ENCODE measurements around the gene CBR1.
"Not testable (repeated sequence)": the region's sequence is repeated elsewhere in the genome, so short reads cannot be mapped to it uniquely, and the experiment has no call there.

The CBR1 gene

DNA sequence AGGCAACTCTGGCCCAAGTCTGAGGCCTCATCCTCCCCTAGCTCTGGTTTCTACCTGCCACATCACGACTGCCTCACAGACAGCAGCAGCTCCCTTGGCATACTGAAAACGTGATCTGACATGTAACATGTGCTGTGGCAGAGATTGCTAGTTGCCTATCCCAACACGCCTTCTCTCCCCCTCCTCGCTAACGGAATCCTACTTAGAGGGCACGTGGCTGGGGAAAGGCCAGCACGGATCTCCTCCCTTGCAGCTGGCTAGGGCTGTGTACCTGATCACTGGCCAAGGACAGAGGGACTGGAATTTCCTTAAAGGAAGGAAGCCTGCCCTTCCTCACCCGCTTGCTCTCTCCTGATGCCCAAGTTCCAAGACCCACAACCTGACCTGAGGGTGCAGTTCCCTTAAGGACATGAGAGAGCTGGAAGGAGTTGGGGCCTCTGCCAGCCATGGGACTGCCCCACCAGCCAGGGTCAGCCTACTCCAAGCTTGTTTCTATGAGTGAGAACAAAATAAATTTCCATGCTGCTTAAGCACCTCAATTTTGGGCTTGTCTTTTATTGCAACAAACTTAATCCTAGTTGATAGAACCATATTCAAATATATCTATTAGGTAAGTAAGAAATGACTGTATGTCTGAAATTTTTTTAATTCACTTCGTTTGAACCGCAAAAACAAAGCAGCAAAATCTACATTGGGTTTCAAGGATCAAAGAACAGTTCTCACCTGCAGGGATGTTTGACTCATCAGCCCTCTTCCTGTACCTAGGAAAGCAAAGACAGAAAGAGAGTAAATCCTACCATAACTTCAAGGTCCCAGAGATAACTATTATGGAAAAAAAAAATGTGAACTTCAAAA, 16.7 kb upstream of the CBR1 start:
- DNase-seq, result no peak

DNA sequence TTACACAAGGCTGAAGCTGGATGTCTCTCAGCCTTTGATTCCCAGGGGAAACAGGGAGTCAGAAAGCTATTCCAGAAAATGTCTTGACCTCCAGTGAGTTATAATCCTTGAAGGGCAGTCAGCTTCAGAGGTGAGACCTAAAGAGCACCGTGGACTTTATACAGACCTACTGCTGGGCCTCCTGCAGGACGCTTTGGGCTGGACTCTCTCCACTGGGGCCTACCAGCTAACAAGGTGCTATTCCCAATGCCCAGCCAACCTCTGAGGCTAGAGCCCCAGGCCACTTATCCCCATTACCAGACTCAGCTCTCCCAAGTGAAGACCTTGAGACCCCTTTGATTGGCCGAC, 16.1 kb upstream of the CBR1 start:
- DNase-seq, result no peak

DNA sequence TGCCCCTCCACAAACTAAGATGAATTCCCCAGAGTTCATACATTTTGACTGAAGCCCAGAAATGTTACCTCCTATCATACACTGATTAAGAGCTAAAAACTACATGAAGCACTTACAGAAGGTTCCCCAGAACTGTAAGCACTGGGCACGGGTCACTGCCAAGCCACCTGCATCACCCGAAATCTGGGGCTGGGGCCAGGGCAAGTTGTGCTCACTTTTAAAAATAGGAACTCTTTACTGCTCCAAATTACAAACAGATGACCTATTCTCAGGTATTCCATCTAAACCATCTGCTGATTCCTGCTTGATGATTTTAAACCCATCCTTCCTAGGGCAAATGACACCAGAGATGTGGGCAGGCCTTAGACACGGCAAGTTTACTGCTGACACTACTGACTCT, 14.3 kb upstream of the CBR1 start:
- no peak for DNase-seq

DNA sequence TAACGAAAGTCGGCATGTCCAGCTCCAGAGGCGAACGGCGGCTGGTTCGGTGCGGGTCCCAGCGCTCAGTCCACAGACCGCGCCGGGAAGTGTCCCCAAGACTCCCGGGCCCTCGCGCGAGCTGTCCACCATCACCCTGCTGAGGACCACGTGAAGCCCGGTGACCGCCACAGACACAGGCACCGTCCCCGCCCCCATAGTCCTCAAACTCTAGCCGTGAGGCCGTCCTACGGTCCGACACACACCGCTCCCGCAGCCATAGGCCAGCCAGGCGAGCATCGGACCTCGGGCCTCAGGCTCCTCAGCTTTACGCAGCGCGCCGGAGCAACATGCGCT, 10.0 kb upstream of the CBR1 start:
- no peak for DNase-seq

DNA sequence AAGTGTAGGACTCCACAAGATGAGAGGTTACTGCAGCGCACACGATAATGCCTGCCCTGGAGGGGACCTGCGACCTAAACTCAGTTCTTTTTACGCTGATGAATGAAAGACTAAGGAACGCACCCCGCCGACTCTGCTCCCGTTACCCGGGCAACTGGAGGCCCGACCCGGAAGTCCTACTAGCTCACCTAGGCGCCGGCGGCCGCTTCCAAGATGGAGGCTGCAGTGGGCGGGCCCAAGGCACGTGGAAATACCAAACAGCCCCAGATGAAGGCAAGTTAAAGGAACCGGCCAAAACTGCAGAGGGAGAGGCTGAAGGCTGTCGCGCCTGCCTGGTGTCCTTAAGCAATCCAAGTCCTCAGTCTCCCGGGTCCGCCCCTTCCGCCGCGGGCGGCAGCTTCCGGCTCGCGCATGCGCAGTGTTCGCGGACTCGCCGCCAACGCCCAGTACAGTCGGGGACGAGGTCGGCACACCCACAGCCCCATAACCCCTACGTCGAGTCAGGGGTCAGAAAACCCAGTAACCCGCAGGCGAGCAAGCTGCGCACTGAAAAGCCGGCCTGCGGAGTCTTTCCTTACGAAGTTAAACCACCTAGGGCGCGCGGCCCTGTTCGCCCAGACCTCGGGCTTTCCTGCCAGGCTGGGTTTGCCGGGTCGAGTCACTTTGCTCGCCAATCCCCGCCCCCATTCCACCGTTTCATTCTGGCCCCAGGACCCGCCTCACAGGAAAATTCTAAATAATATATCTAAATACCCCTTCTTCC, 9.5 kb upstream of the CBR1 start, which contains the start of gene SETD4:
SETD4 (minus strand) TSS at position 368 of the 763 bp plus-strand sequence. CDS start 1,638 bp downstream, outside the sequence.
- DNase-seq, result peak; percentile 90

DNA sequence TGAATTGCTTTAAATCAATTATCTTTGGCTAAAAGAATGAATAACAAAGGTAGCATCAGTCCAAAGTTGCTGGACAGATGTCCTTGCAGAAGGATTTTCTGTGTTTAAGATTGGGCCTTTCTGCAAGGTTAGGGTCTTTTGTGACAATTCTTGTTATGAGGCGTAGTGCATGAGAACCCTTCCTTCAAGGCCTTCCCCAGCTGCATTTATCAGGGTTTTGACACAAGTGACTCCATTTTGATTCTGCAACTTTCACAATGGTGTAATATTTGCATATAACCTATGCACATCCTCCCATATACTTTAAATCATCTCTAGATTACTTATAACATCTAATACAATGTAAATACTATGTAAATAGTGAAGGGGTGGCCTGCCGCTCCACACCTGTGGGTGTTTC, 8.4 kb upstream of the CBR1 start:
- DNase-seq, result no peak

DNA sequence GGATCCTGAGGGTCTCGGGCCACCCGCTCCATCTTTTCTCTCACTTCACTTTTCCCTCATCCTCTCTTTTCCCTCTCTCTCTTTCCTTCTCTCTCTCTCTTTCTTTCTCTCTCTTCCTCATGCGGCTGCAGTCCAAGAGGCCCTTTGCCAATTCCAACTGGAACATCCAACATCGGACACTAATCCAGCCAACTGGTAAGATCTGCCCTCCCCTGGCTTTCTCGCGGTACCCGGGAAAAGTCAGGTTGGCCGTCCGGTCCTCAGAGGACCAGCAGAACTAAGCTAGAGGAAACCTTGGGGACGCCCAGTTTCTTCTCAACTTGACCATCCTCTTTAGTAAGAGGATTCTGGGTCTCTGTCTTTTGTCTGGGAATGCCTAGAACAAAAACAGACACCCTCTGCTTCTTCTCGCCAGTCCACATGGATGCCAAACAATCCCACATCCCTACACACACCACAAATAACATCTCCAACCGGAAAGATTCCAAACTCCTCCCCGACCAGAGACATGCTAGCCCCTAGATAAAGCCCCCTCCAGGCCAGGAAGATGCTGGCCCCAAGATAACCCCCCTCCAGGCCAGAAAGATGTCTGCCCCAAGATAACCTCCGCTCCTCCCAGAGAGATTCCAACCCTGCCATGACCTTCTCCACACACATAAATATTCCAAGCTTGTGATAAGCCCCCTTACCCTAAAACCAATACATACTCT, 6.3 kb upstream of the CBR1 start:
- DNase-seq, result no peak

DNA sequence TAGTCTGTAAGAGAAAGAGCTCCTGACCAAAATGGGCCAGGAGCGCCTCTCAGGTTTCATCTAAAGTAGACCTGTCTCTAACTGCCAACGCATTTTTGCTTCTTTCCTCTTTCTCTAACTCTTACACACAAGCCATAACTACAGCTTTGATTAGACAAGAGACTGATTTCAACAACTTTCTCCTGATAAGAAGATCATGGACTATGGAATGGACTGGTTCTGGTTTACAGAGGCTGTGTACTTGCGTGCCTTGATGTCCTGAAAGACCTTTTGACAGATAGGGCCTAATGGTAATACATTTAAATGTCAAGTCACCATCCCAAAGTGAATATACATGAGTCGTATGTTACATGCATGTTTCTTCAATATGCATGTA, 5.8 kb upstream of the CBR1 start:
- DNase-seq, result no peak

DNA sequence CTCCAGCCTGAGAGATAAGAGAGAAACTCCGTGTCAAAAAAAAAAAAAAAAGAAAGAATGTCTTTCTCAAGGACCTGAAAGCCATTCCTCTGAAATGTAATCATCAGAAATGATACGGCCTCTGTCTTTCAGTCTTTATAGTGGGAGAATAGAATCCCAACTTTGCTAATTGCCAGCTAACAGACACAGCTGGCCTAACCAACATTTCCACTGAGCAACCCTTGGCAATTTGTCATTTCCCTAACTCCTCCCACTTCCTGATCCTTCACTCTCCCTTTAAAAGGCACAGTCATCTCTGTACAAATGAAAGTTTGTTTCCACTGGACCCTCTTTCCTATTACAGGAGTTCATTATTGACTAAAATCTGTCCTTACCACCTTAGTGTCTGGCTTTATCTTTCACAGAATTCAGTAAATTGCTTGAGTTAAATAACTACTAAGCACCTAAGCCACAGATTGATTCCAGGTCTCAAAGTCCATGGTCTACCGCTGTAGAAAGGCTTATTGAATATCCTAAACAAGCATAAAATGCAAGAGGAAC, 4.3 kb upstream of the CBR1 start:
- DNase-seq, result no peak

DNA sequence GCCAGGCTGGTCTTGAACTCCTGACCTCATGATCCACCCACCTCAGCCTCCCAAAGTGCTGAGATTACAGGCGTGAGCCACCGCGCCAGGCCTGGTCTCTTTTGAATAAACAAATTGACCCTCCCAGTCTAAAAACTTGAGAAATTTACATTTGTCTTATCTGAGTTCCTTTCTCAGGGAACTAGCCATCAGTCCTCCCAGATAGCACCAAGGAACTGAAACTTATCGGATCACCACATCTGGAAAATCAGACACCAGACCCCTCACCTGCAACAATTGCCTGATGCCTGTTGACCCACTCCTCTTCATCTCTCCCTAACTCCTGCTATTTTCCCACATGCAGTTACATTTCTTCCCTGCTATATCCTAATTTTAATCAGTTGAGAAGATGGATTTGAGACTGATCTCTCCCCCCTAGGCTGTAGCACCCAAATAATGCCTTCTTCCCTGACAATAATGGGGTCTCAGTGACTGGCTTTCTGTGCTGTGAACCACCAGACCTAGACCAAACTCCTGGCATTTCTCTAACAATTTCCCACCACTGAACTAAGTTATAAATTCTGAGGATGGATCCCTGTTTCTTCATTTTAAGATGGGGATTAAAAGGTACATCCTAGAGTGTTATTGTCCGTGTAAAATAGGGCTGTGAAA, 951 bp upstream of the CBR1 start:
- DNase-seq, result no peak

DNA sequence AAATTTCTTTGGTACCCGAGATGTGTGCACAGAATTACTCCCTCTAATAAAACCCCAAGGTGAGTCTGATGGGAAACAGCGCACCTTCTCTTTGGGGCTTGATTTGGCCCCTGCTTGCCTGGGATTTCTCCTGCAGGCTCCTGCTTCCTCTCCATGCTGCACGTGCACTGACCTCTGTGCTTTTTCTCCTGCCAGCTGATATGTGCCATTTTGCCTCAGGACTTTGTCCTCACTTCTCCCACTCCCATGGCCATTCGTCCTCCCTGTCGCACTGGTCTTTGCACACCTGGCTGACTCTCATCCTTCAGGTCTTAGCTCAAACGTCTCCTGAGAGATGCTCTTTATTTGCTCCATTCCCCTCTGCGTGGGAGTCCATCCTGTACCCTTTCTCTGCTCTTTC, 1.2 kb downstream of the CBR1 start:
- no peak for DNase-seq

DNA sequence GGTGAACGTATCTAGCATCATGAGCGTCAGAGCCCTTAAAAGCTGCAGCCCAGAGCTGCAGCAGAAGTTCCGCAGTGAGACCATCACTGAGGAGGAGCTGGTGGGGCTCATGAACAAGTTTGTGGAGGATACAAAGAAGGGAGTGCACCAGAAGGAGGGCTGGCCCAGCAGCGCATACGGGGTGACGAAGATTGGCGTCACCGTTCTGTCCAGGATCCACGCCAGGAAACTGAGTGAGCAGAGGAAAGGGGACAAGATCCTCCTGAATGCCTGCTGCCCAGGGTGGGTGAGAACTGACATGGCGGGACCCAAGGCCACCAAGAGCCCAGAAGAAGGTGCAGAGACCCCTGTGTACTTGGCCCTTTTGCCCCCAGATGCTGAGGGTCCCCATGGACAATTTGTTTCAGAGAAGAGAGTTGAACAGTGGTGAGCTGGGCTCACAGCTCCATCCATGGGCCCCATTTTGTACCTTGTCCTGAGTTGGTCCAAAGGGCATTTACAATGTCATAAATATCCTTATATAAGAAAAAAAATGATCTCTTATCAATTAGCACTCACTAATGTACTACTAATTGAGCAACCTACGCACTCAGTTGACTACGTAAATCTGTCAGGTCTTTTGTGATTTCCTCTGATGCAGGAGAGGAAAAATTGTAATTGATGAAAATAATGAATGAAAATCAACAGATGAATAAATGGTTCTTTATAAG, 2.8 kb downstream of the CBR1 start:
- no peak for DNase-seq

DNA sequence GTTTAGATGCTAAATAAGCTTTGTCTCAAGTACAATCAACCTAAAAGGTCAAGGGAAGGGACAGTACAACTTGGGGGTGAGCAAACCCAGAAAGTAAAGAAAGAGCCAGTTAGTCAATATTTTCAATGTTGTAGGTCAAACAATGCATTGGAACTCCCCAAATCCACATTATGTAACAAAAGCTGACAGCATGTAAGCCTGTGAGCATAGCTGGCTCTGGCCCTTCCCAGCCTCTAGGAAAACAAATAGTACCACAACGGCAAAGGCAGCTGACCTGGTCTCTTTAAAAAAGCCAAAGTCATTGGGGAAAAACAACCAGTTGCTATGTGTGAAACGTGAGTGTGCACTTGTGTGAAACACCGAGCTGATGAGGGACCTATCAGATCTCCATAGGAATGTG, 3.4 kb downstream of the CBR1 start:
- DNase-seq, result no peak

DNA sequence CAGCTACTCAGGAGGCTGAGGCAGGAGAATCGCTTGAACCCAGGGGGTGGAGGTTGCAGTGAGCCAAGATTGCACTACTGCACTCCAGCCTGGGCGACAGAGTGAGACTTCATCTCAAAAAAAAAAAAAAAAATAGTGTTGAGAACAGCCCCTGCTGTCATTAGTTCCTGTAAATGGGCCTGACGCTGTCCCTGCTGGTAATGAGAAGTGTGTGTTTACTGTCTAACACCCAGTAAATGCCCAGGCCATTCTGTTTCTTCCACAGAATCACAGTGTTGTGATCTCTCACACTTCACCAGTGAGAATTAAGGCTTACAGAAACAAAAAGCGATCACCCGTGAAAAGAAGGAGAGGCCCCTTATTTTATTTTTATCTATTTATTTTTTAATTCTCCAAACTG, 4.1 kb downstream of the CBR1 start:
- DNase-seq, result not testable (repeated sequence)

DNA sequence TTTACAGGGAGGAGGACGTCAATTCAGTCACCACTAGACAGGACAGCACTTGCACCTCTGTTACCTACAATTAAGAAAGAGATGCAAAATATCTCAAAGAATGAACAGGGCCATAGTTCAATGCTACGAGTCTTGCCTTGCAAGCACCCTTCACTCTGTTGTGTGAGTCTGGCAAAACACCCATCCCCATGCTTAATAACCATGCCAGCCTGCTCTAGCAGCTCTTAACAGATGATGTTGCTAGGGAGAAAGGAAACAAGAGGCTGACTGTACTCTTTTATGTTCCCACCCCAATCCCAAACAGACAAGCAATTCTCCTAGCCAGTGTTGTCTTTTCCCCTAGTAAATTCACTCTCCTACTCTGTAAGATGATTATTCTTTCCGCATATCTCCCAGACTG, 5.3 kb downstream of the CBR1 start:
- DNase-seq, result no peak

DNA sequence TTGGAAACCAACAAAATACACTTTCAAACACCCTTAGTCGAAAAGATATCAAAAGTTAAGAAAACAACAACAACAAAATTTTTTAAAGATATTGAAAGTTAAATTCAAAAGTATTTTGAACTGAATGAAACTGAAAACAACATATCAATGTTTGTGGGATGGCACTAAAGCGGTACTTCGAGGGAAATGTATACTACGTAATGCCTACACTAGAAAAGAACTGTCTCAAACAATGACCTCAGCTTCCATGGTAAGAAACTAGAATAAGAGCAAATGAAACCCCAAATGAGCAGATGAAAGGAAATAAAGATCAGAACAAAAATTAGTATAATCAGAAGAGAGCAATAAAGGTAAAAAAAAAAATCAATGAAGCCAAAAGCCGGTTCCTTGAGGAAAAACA, 6.1 kb downstream of the CBR1 start:
- no peak for DNase-seq

DNA sequence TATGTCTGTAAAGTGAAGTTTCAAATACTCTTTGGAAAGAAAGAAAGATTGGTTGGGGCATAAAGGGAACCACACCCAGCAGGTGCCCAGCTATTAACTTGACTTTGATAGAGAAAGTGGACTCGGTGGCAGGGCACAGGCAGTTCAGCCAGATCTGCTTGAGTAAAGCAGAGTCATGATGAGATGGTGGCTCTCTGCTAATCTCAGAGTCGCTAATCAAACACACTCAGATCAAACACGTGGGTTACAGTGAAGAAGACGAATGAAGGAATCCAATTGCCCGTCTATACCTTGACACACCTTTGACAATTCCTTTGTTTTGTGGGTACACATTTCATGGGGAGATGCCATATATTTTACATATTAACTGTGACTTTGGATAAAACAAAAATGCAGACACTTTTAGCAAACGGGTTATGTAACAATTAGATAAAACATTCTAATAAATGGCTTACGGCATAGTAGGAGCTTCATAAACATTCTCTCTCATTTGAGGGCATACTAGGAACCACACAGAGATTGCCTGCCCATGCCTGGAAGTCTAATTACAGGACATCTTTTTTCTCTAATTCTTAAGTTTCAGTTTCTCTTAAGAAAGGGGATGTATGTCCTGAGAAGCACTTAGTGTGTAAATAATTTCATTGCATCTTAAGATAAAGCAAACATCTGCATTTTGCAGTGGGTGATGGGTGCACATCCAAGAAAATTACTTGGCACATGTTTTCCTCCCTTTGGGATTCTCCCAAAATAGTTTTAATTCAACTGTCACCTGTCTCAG, 7.2 kb downstream of the CBR1 start:
- DNase-seq, result no peak

DNA sequence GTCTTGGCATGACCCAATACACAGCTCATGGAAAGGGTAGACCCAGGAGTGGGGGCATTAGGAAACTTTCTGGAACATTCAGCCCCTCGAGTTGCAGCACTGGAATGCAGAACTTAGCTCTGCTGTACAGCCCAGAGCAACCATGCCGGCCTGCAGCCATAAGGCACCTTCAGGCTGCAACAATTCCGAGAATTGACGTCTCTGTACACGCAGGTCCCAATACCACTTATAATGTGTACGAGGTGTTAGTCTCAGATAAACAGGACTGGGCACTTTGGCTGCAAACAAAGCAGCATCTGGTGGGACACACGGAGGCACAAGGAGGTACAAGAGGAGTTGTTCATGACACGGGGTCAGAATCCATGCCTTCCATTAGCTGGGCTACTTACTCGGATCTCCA, 7.9 kb downstream of the CBR1 start:
- no peak for DNase-seq

DNA sequence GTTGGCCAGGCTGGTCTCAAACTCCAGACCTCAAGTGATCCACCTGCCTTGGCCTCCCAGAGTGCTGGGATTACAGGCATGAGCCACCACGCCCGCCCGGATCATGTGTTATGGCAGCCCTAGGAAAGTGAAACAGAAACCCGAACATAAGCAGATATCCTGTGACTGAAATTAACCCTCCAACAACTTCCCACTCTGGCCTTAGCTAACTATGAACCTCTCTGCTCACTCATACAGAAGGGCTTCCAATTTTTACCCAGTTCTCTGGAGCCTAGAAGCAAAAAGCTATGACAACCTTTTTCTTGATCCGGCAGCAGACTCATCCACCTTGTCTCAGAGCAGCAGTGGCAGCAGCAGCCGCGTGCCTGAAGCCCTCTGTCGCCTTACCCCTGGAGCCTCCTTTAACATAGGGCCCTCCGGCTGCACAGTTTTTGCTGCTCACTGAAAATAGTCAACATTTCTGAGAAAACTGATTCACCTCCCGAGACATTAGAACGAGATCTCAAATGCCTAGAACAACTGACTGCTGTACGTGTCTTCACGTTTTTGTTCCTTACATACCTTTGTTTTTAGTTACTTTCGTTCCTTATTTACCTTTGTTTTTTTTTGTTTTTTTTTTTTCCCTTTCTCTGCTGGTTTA, 9.3 kb downstream of the CBR1 start:
- DNase-seq, result peak; percentile 11

DNA sequence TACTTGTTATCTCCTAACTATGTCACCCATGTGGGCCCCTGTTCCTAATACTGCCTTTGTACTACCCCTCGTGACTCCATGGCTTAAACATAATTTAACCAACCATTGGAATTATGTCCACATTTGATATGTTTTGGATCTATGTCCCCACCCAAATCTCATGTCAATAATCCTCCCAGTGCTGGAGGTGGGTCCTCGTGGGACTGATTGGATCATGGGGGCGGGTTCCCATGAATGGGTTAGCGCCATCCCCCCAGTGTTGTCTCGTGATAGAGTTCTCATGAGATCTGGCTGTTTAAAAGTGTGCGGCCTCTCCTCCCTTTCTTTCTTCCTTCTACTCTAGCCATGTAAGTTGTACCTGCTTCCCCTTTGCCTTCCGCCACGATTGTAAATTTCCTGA, 9.8 kb downstream of the CBR1 start:
- DNase-seq, result no peak

DNA sequence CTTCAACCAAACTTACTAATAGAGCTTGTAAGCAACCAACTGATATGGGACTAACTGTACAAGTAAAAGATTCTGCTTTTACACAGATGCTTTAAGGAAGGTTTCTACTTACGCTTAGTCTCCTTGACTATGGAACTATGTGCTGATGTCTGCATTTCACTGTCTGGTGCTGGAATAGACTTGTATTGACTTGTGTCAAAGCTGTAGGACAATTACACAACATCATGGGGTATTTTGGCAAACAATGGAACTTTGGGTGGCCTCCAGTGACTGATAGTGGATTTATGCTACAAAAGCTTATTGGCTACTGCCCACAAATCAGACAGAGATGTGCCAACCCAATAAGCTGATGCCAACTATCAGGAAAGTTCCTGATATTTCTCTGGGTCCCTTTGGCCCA, 10.6 kb downstream of the CBR1 start:
- DNase-seq, result no peak

Measured in activated CD4-positive, alpha-beta T cell treated with anti-CD3 and anti-CD28 coated beads for 1 hour (primary cell).